IPS-15b (cell line): ENCODE data around the gene MARS1.
A peak's percentile ranks its signal among the peaks of the same experiment; 100 is the strongest.

Source experiments
- H3K27me3 ChIP-seq: one replicate; pipeline ENCODE4 v1.6.1; 2013; ENCODE audit warnings: low read length; ENCODE audit not compliant: control insufficient read depth, insufficient read depth
- H3K36me3 ChIP-seq: one replicate; pipeline ENCODE4 v1.6.1; 2013; ENCODE audit warnings: low read length; ENCODE audit not compliant: control insufficient read depth, insufficient read depth
- H3K4me1 ChIP-seq: one replicate; pipeline ENCODE4 v1.6.1; 2013; ENCODE audit warnings: mild to moderate bottlenecking, low read length; ENCODE audit not compliant: control insufficient read depth, insufficient read depth
- H3K4me3 ChIP-seq: one replicate; pipeline ENCODE4 v1.5.1; 2013; ENCODE audit warnings: low read depth, low read length
- H3K9ac ChIP-seq: one replicate; pipeline ENCODE4 v1.6.1; 2013; ENCODE audit warnings: low read depth, mild to moderate bottlenecking, low read length
- H3K9me3 ChIP-seq: one replicate; pipeline ENCODE4 v1.6.1; 2013; ENCODE audit warnings: mild to moderate bottlenecking, low read length; ENCODE audit not compliant: control insufficient read depth, insufficient read depth

MARS1 gene

DNA sequence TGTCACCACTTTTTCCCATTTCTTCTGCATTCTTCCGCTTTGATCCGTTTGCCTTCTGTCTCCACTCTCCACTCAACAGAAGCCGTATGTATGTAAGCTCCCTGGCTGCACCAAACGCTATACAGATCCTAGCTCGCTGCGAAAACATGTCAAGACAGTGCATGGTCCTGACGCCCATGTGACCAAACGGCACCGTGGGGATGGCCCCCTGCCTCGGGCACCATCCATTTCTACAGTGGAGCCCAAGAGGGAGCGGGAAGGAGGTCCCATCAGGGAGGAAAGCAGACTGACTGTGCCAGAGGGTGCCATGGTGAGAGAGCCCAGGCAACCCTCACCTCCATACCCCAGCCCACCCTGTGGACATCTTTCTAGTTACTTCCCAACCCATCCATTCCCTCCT is 20.0 kb upstream of the MARS1 start:
- peaks cover 2% of the 10 kb centered on the region for H3K4me1 ChIP-seq
- no peak overlapping the region for H3K9ac ChIP-seq
- no peaks in the 10 kb centered on the region for H3K9me3 ChIP-seq
- no peak overlapping the region for H3K4me3 ChIP-seq
- H3K27me3 ChIP-seq: peaks cover 13% of the 10 kb centered on the region
- H3K36me3 ChIP-seq: peaks cover 16% of the 10 kb centered on the region

DNA sequence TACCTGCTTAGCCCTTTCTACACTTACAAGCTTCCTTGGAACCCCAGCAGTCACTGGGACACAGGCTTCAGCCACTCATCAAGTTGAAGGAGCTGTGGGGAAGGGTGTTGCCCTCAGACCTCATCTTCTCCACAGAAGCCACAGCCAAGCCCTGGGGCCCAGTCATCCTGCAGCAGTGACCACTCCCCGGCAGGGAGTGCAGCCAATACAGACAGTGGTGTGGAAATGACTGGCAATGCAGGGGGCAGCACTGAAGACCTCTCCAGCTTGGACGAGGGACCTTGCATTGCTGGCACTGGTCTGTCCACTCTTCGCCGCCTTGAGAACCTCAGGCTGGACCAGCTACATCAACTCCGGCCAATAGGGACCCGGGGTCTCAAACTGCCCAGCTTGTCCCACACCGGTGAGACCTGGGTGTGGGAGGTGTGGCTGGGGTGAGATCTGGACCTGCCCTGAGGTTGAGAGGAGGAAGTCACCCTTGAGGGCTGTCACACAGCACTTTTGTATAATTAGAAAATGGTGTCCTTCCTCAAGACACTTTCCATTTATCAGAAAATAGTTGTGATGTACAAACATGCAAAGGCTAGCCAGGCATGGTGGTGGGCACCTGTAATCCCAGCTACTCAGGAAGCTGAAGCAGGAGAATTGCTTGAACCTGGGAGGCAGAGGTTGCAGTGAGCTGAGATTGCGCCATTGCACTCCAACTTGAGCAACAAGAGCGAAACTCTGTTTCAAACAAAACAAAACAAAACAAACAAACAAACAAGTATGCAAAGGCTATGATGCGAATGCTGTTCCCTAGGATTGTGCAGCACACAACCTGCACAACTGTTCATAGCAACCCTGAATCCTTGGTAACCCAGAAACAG is 18.3 kb upstream of the MARS1 start:
- H3K4me1 ChIP-seq: no peaks in the 10 kb centered on the region
- no peak overlapping the region for H3K4me3 ChIP-seq
- peaks cover 26% of the 10 kb centered on the region for H3K27me3 ChIP-seq
- H3K9me3 ChIP-seq: no peaks in the 10 kb centered on the region
- no peak overlapping the region for H3K9ac ChIP-seq
- peaks cover 16% of the 10 kb centered on the region for H3K36me3 ChIP-seq

DNA sequence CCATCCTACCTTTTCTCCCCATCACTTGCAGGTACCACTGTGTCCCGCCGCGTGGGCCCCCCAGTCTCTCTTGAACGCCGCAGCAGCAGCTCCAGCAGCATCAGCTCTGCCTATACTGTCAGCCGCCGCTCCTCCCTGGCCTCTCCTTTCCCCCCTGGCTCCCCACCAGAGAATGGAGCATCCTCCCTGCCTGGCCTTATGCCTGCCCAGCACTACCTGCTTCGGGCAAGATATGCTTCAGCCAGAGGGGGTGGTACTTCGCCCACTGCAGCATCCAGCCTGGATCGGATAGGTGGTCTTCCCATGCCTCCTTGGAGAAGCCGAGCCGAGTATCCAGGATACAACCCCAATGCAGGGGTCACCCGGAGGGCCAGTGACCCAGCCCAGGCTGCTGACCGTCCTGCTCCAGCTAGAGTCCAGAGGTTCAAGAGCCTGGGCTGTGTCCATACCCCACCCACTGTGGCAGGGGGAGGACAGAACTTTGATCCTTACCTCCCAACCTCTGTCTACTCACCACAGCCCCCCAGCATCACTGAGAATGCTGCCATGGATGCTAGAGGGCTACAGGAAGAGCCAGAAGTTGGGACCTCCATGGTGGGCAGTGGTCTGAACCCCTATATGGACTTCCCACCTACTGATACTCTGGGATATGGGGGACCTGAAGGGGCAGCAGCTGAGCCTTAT is 17.4 kb upstream of the MARS1 start:
- peaks cover 35% of the 10 kb centered on the region for H3K27me3 ChIP-seq
- H3K4me3 ChIP-seq: no peak overlapping the region
- peaks cover 16% of the 10 kb centered on the region for H3K36me3 ChIP-seq
- H3K4me1 ChIP-seq: no peaks in the 10 kb centered on the region
- H3K9me3 ChIP-seq: no peaks in the 10 kb centered on the region
- H3K9ac ChIP-seq: no peak overlapping the region

DNA sequence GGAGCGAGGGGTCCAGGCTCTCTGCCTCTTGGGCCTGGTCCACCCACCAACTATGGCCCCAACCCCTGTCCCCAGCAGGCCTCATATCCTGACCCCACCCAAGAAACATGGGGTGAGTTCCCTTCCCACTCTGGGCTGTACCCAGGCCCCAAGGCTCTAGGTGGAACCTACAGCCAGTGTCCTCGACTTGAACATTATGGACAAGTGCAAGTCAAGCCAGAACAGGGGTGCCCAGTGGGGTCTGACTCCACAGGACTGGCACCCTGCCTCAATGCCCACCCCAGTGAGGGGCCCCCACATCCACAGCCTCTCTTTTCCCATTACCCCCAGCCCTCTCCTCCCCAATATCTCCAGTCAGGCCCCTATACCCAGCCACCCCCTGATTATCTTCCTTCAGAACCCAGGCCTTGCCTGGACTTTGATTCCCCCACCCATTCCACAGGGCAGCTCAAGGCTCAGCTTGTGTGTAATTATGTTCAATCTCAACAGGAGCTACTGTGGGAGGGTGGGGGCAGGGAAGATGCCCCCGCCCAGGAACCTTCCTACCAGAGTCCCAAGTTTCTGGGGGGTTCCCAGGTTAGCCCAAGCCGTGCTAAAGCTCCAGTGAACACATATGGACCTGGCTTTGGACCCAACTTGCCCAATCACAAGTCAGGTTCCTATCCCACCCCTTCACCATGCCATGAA is 16.8 kb upstream of the MARS1 start:
- Histone ChIP-seq H3K9me3 (no peaks in the 10 kb centered on the region), H3K36me3 (peaks cover 13% of the 10 kb centered on the region), H3K4me1 (no peaks in the 10 kb centered on the region), H3K27me3 (peaks cover 42% of the 10 kb centered on the region), H3K4me3 (no peak overlapping the region), H3K9ac (no peak overlapping the region)

DNA sequence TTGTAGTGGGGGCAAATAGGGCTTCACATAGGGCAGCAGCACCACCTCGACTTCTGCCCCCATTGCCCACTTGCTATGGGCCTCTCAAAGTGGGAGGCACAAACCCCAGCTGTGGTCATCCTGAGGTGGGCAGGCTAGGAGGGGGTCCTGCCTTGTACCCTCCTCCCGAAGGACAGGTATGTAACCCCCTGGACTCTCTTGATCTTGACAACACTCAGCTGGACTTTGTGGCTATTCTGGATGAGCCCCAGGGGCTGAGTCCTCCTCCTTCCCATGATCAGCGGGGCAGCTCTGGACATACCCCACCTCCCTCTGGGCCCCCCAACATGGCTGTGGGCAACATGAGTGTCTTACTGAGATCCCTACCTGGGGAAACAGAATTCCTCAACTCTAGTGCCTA is 16.2 kb upstream of the MARS1 start:
- Histone ChIP-seq H3K9me3 (no peaks in the 10 kb centered on the region), H3K27me3 (peaks cover 48% of the 10 kb centered on the region), H3K4me1 (peaks cover 3% of the 10 kb centered on the region), H3K9ac (no peak overlapping the region), H3K36me3 (peaks cover 12% of the 10 kb centered on the region), H3K4me3 (no peak overlapping the region)

DNA sequence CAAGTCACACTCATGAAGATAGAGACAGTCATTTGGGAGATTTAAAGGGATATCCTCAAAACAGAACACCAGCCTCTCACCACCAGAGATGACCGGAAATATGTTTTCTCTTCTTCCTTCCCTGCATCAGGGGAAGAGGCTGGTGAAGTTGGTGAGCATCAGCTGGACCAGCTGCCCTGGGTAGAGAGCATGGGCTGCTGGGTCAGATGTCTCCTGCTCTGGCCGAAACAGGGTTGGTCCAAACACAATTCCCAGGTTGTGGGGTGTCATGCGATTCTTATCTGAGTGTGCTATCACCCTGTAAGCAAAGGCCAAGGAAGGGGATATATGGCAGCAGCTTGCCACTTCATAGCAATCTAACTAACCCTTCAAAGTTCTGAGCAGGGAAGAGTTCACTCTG is 15.5 kb upstream of the MARS1 start:
- Histone ChIP-seq H3K36me3 (peaks cover 12% of the 10 kb centered on the region), H3K4me1 (peaks cover 6% of the 10 kb centered on the region), H3K4me3 (no peak overlapping the region), H3K9me3 (no peaks in the 10 kb centered on the region), H3K27me3 (peaks cover 54% of the 10 kb centered on the region), H3K9ac (no peak overlapping the region)

DNA sequence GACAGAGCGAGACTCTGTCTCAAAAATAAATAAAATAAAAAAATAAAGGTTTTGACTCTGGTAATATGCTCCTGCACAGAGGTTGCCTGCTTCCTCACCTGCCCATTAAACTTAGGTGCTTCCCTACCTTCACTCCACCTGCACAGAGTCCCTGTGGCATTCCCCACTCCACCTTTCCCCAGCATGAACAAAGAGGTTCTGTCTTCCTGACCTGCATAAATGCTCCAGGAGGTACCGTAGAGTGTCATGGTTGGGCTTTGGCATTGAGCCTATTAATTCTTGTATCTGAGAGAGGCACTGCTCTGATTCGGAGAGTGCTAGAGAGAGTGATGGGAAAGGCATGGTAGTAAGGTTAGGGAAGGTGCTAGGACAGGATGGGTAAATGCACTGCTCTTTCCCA is 14.5 kb upstream of the MARS1 start:
- H3K36me3 ChIP-seq: peaks cover 12% of the 10 kb centered on the region
- H3K9ac ChIP-seq: no peak overlapping the region
- peaks cover 6% of the 10 kb centered on the region for H3K4me1 ChIP-seq
- H3K27me3 ChIP-seq: peaks cover 56% of the 10 kb centered on the region
- no peak overlapping the region for H3K4me3 ChIP-seq
- no peaks in the 10 kb centered on the region for H3K9me3 ChIP-seq

DNA sequence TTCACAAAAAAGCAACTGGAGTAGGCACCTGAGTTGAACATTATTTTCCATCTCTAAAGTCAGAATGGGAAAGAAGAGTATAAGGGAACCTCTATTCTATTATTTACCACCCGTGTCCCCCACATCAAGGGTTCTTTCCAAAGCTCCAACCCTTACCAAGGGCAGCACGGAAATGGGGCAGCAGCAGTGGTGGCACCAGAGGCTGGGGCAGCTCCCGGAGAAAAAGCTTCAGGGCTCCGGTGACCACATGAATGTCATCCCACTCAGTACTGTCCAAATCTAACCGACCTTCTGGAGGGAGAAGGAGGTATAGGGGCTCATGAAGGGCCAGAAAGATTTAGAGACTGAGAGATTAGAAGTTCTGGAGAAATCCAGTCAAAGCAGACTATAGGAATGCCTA is 14.0 kb upstream of the MARS1 start:
- H3K4me3 ChIP-seq: no peak overlapping the region
- H3K27me3 ChIP-seq: peaks cover 59% of the 10 kb centered on the region
- no peak overlapping the region for H3K9ac ChIP-seq
- H3K9me3 ChIP-seq: no peaks in the 10 kb centered on the region
- peaks cover 6% of the 10 kb centered on the region for H3K4me1 ChIP-seq
- peaks cover 12% of the 10 kb centered on the region for H3K36me3 ChIP-seq

DNA sequence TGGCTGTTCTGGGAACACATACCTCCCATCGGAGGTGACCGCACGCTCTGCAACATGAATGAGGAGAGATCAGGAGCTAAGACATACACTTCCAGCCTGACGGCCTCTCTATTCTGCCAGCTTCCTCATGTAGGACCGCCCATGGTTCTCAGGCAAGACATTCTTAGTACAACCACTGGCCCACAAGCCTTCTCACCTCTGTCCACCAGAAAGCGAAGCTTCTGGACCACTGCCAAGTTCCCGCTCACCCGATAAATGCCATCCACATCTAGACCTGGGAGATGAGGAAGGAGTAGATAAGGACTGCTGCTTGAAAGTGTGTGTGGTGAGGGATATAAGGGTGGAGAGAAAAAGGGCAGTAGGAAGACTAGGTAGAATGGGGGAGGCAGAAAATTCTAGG is 13.4 kb upstream of the MARS1 start:
- Histone ChIP-seq H3K4me1 (peaks cover 6% of the 10 kb centered on the region), H3K9me3 (no peaks in the 10 kb centered on the region), H3K27me3 (peaks cover 62% of the 10 kb centered on the region)

DNA sequence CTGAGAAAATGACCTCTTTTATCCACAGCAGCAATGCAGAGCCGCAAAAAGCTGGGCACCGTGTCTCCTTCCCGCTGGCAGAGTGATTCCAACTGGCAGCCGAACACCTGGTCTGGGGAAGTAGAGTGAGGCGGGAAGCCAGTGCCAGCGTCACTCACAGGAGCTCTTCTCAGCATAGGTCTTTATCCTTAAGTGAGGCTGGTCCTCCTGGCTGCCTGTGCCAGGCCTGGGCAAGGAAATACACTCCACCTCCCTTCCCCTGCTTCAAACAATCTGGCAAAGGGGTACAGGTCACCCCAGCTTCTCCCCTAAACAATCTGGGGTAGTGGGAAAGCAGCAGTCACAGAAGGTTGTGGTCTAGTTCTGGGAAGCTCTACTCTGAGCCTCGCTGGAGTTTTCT is 13.0 kb upstream of the MARS1 start:
- H3K4me1 ChIP-seq: peaks cover 6% of the 10 kb centered on the region
- H3K36me3 ChIP-seq: peaks cover 5% of the 10 kb centered on the region
- peaks cover 63% of the 10 kb centered on the region for H3K27me3 ChIP-seq
- H3K9me3 ChIP-seq: no peaks in the 10 kb centered on the region
- H3K4me3 ChIP-seq: peak overlapping the region; percentile 45
- no peak overlapping the region for H3K9ac ChIP-seq

More for the DNA sequence above, 13.4 kb upstream of the MARS1 start:
- Histone ChIP-seq H3K4me3 (no peak overlapping the region), H3K36me3 (peaks cover 7% of the 10 kb centered on the region), H3K9ac (no peak overlapping the region)

DNA sequence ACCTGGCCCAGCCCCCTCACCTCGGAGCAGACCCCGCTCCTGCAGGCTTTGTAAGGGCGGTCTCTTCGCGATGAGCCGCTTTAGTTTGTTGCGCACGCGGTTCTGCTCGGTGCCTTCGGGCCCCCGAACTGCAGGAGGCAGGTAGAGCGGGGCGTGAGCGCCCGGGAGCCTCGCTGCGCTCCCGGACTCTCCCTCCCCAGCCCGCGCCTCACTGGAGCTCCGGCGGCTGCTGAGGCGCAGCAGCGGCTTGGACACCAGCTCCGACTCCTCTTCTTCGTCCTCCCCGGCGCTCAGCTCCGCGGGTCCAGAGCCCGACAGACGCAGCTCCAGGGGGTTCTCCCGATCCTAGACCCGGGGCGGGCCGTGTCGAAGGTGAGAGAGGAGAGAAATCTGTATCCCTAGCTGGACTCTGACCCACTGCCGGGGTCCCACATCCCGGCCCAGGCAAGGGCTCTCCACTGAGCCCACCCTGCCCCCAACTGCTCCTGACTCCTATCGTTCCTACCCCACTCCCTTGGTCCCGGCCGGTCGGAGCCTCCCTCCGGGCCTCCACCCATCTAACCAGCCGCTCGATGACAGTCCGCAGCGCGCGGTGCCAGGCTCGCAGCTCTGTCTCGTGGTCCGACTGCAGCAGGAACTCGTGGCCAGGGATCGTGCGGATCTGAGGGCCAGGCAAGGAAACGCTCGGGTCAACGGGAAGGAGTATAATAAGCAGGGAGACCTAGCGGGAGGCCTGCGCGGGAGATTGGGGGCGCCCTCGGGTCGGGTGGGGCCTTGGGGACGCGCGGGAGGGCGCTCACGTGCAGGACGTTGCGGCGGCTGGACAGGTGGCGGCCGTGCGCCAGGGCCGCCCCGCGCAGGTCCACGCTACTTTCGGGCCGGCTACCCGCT is 12.4 kb upstream of the MARS1 start:
- peak overlapping the region; percentile 45 for H3K4me3 ChIP-seq
- peaks cover 1% of the 10 kb centered on the region for H3K36me3 ChIP-seq
- peaks cover 64% of the 10 kb centered on the region for H3K27me3 ChIP-seq
- H3K9ac ChIP-seq: no peak overlapping the region
- peaks cover 6% of the 10 kb centered on the region for H3K4me1 ChIP-seq
- H3K9me3 ChIP-seq: no peaks in the 10 kb centered on the region
